Astrocyte (in vitro differentiated cells and primary cell): ENCODE data around the gene EBPL.
"Not testable (repeated sequence)": the region's sequence is repeated elsewhere in the genome, so short reads cannot be mapped to it uniquely, and the experiment has no call there.

Source experiments
- CTCF ChIP-seq: IDR thresholded peaks from 2 replicates; pipeline ENCODE4 v1.5.1; 2011; ENCODE audit warnings: low read depth, mild to moderate bottlenecking, inconsistent platforms, low read length, moderate library complexity; ENCODE audit not compliant: insufficient read depth
- EZH2 ChIP-seq: IDR thresholded peaks from 2 replicates; pipeline ENCODE4 v1.6.1; 2012; ENCODE audit warnings: mild to moderate bottlenecking, low read length, inconsistent platforms; ENCODE audit not compliant: insufficient read depth

- not testable (repeated sequence) for TF ChIP-seq CTCF, EZH2
Measured at GRCh38 chr13:49612042-49612441, 79.2 kb downstream of the EBPL start.
